Measurements from ENCODE around the gene CEP97. TPM values are rescaled to one million over a fixed set of nuclear protein-coding genes. Genes with fewer than 3 reads are reported as not detected.
"Not testable (repeated sequence)": the region's sequence is repeated elsewhere in the genome, so short reads cannot be mapped to it uniquely, and the experiment has no call there.

Gene CEP97
- total RNA-seq, 1 donor from 2014 or later: 7.9 TPM

DNA sequence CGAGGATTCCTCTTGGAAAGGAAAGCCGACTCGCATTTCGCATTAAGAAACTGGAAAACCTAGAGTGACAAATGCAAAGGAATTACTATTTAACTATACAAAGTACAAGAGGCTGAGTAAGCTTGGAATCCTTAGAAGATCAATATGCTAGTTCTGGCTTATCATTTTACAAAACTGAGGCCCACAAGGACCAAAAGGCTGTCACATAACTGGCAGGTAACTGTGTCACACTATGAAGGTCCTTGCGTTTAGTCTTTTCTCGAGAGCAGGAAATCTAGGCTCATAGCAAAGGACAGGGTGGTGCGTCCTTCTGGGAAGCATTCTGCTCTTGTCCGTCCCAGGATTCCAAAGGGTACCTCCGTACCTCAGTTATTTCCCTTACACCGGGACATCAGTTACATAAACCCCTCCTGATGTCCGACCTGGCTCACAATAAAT is 38.5 kb upstream of the CEP97 start:
- Mint-ChIP-seq H3K9me3 (no peaks in the 10 kb centered on the region), H3K27me3 (no peaks in the 10 kb centered on the region), H3K36me3 (ENCODE audit: low read depth) (peaks cover 50% of the 10 kb centered on the region), H3K27ac (peak overlapping the region; percentile 99), H3K4me1 (peaks cover 40% of the 10 kb centered on the region), H3K4me3 (peak overlapping the region; percentile 100)
- ChIA-PET POLR2A (interaction anchor here (0.9 to 6.4 kb wide), 11 partner anchors 9 to 173 kb away, joined by 3 to 137 read pairs (median 9); partner anchors contain the start of genes CEP97, NXPE3, PCNP and TRMT10C), CTCF (interaction anchor here (0.5 to 1.9 kb wide), 3 partner anchors 9 to 1854 kb away, joined by 3 to 10 read pairs (median 6); partner anchors contain the start of gene ZBTB11)
- TF ChIP-seq, protein P1, sequence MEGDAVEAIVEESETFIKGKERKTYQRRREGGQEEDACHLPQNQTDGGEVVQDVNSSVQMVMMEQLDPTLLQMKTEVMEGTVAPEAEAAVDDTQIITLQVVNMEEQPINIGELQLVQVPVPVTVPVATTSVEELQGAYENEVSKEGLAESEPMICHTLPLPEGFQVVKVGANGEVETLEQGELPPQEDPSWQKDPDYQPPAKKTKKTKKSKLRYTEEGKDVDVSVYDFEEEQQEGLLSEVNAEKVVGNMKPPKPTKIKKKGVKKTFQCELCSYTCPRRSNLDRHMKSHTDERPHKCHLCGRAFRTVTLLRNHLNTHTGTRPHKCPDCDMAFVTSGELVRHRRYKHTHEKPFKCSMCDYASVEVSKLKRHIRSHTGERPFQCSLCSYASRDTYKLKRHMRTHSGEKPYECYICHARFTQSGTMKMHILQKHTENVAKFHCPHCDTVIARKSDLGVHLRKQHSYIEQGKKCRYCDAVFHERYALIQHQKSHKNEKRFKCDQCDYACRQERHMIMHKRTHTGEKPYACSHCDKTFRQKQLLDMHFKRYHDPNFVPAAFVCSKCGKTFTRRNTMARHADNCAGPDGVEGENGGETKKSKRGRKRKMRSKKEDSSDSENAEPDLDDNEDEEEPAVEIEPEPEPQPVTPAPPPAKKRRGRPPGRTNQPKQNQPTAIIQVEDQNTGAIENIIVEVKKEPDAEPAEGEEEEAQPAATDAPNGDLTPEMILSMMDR (IDR thresholded peaks at IDR 0.05): no peak
- no peak for DNase-seq
- intact Hi-C loops (cut with micrococcal nuclease): loop anchor here (1.0 to 5.0 kb wide), 8 partner anchors 9 to 1639 kb away; partner anchors contain the start of genes CEP97, NFKBIZ, NXPE3 and PCNP
- ATAC-seq (ENCODE audit: low read depth): peak; percentile 6

DNA sequence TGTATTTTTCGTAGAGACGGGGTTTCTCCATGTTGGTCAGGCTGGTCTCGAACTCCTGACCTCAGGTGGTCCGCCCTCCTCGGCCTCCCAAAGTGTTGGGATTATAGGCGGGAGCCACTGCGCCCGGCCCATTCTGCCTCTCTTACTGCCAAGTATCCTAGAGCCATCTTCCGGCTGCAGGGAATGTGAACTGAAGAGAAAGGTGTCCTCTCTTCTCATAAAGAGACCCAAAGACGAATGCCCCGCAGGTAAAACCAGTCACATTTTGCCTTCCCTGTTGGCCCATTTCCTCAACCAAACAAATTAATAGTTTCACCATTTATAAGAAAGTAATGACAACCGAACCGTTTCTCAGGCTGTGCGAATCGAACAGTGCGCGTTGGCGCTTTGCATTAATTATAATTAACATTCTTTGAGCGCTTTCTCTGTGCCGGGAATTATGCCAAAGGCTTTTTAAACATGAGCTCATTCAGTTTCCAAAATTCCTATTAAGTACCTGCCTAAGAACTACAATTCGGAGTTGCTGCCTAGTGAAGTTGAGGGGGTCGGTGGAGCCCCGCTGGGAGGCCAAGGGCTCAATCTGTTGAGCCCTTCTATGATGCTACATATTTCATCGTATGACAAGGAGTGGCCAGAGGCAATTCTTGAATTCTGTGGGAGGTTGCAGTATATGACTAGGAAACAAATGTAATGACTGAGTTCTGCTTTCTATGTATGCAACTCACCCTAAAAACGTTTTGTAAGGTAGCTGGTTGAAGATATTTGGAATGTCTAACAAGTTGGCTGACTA is 37.1 kb upstream of the CEP97 start:
- ChIA-PET POLR2A (interaction anchor here (0.6 to 6.4 kb wide), 11 partner anchors 11 to 175 kb away, joined by 3 to 137 read pairs (median 9); partner anchors contain the start of genes CEP97, NXPE3, PCNP and TRMT10C), CTCF (no interaction called here)
- DNase-seq (no peak), ATAC-seq (ENCODE audit: low read depth) (no peak)
- intact Hi-C loops (cut with micrococcal nuclease): loop anchor here (2.0 to 5.0 kb wide), 2 partner anchors 91 to 1640 kb away; partner anchors contain the start of gene NXPE3
- H3K36me3 Mint-ChIP-seq (ENCODE audit: low read depth): peaks cover 36% of the 10 kb centered on the region
- H3K27ac Mint-ChIP-seq: peak overlapping the region; percentile 99
- TF ChIP-seq, protein P1 (IDR thresholded peaks at IDR 0.05): no peak
- H3K9me3 Mint-ChIP-seq: no peaks in the 10 kb centered on the region
- H3K4me3 Mint-ChIP-seq: peak overlapping the region; percentile 100
- no peaks in the 10 kb centered on the region for H3K27me3 Mint-ChIP-seq
- peaks cover 38% of the 10 kb centered on the region for H3K4me1 Mint-ChIP-seq

DNA sequence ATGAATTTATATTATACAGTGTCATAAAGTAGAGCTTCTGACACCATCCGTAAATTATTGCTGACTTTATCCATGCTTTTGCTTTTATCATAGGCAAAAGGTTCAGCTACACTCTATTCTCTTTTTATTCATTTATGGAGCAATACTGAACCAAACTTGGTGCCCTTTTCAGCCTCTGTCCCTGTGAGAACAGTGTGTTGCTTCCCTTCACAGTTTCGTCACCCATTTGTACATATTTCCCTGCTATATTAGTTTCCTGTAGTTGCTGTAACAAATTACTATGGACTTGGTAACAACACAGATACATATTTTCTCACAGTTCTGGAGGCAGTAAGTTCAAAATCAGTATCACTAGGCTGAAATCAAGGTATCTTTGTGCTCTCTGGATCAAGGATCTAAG is 35.1 kb upstream of the CEP97 start:
- Mint-ChIP-seq H3K9me3 (no peaks in the 10 kb centered on the region), H3K27me3 (no peaks in the 10 kb centered on the region), H3K4me1 (peaks cover 38% of the 10 kb centered on the region), H3K27ac (no peak overlapping the region), H3K36me3 (ENCODE audit: low read depth) (peaks cover 23% of the 10 kb centered on the region), H3K4me3 (no peak overlapping the region)
- CTCF ChIA-PET: no interaction called here
- TF ChIP-seq, protein P1 (IDR thresholded peaks at IDR 0.05): no peak
- POLR2A ChIA-PET: interaction anchor here (6.4 kb wide), 1 partner anchor 13 kb away, joined by 137 read pairs; the partner anchor contains the start of gene ZBTB11
- ATAC-seq (ENCODE audit: low read depth) (no peak), DNase-seq (no peak)
- intact Hi-C loops (cut with micrococcal nuclease): loop anchor here (5.0 kb wide), 1 partner anchor 1642 kb away; no protein-coding TSS in a partner anchor

DNA sequence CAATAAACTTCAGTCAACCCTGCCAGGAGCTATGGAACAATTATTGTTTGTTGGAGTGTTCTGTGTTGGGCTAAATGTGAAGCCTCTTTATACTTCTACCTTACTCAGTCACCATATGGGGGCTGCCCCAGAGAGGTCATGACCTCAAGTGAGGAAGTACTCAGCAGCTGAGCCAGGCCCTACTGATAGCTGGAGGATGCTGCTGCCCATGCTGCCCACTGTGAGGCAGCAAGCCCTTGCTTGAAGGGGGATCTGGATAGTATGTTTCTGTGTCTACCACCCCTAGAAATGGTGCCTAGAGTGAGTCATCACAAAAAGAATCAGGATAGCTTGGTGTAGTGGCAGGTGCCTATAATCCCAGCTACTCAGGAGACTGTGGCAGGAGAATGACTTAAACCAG is 33.4 kb upstream of the CEP97 start:
- POLR2A ChIA-PET: interaction anchor here (0.6 to 1.1 kb wide), 3 partner anchors 12 to 169 kb away, joined by 3 to 5 read pairs (median 4); partner anchors contain the start of gene NXPE3
- ATAC-seq (ENCODE audit: low read depth): no peak
- H3K27me3 Mint-ChIP-seq: no peaks in the 10 kb centered on the region

DNA sequence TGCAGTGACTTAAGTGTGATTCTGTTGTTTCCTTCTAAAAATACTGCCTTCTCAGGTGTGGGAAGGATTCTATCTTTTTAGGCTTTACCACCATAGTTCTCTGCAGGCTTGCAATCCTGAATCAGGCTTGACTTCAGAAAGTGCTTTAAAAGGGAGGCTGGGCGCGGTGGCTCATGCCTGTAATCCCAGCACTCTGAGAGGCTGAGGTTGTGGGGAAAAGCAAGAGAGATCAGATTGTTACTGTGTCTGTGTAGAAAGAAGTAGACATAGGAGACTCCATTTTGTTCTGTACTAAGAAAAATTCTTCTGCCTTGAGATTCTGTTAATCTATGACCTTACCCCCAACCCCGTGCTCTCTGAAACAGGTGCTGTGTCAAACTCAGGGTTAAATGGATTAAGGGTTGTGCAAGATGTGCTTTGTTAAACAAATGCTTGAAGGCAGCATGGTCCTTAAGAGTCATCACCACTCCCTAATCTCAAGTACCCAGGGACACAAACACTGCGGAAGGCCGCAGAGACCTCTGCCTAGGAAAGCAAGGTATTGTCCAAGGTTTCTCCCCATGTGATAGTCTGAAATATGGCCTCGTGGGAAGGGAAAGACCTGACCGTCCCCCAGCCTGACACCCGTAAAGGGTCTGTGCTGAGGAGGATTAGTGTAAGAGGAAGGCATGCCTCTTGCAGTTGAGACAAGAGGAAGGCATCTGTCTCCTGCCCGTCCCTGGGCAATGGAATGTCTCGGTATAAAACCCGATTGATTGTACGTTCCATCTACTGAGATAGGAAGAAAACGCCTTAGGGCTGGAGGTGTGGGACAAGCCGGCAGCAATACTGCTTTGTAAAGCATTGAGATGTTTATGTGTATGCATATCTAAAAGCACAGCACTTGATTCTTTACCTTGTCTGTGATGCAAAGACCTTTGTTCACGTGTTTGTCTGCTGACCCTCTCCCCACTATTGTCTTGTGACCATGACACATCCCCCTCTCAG is 32.4 kb upstream of the CEP97 start:
- intact Hi-C loops (cut with micrococcal nuclease): not testable (repeated sequence)

More for the DNA sequence above, 33.4 kb upstream of the CEP97 start:
- TF ChIP-seq, protein P1 (IDR thresholded peaks at IDR 0.05): no peak
- Mint-ChIP-seq H3K9me3 (no peaks in the 10 kb centered on the region), H3K36me3 (ENCODE audit: low read depth) (peaks cover 10% of the 10 kb centered on the region), H3K4me1 (peaks cover 24% of the 10 kb centered on the region), H3K4me3 (no peak overlapping the region), H3K27ac (no peak overlapping the region)
- intact Hi-C loops (cut with micrococcal nuclease): no loop called here
- CTCF ChIA-PET: interaction anchor here (0.6 kb wide), 1 partner anchor 12 kb away, joined by 4 read pairs; no protein-coding TSS in a partner anchor
- no peak for DNase-seq

DNA sequence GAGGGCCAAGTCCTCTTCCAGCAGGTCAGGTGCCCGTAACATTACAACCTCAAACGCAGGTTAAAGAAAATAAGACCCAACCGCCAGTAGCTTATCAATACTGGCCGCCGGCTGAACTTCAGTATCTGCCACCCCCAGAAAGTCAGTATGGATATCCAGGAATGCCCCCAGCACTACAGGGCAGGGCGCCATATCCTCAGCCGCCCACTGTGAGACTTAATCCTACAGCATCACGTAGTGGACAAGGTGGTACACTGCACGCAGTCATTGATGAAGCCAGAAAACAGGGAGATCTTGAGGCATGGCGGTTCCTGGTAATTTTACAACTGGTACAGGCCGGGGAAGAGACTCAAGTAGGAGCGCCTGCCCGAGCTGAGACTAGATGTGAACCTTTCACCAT is 30.9 kb upstream of the CEP97 start:
- DNase-seq; intact Hi-C loops (cut with micrococcal nuclease); H3K36me3 Mint-ChIP-seq (ENCODE audit: low read depth); POLR2A ChIA-PET; CTCF ChIA-PET; H3K9me3 Mint-ChIP-seq; H3K4me3 Mint-ChIP-seq; H3K27me3 Mint-ChIP-seq; H3K27ac Mint-ChIP-seq; H3K4me1 Mint-ChIP-seq: not testable (repeated sequence)
- ATAC-seq (ENCODE audit: low read depth): peak; percentile 90

More for the DNA sequence above, 32.4 kb upstream of the CEP97 start:
- not testable (repeated sequence) for H3K27me3 Mint-ChIP-seq; DNase-seq; ATAC-seq (ENCODE audit: low read depth); H3K27ac Mint-ChIP-seq; H3K36me3 Mint-ChIP-seq (ENCODE audit: low read depth); H3K9me3 Mint-ChIP-seq; H3K4me3 Mint-ChIP-seq
- CTCF ChIA-PET: interaction anchor here (0.6 kb wide), 1 partner anchor 13 kb away, joined by 4 read pairs; no protein-coding TSS in a partner anchor
- POLR2A ChIA-PET: interaction anchor here (0.6 kb wide), 1 partner anchor 538 kb away, joined by 7 read pairs; no protein-coding TSS in a partner anchor
- peaks cover 14% of the 10 kb centered on the region for H3K4me1 Mint-ChIP-seq

DNA sequence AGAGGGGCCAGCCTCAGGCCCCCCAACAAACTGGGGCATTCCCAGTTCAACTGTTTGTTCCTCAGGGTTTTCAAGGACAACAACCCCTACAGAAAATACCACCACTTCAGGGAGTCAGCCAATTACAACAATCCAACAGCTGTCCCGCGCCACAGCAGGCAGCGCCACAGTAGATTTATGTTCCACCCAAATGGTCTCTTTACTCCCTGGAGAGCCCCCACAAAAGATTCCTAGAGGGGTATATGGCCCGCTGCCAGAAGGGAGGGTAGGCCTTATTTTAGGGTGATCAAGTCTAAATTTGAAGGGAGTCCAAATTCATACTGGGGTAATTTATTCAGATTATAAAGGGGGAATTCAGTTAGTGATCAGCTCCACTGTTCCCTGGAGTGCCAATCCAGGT is 29.6 kb upstream of the CEP97 start:
- H3K27ac Mint-ChIP-seq, H3K9me3 Mint-ChIP-seq, POLR2A ChIA-PET: not testable (repeated sequence)

More for the DNA sequence above, 29.6 kb upstream of the CEP97 start:
- DNase-seq; ATAC-seq (ENCODE audit: low read depth); H3K4me3 Mint-ChIP-seq; H3K27me3 Mint-ChIP-seq; H3K36me3 Mint-ChIP-seq (ENCODE audit: low read depth); H3K4me1 Mint-ChIP-seq: not testable (repeated sequence)
- intact Hi-C loops (cut with micrococcal nuclease): loop anchor here (1.0 kb wide), 5 partner anchors 9 to 841 kb away; partner anchors contain the start of genes CEP97 and RPL24
- CTCF ChIA-PET: interaction anchor here (1.4 to 2.1 kb wide), 2 partner anchors 108 to 531 kb away, joined by 3 to 9 read pairs; no protein-coding TSS in a partner anchor
